GM12801 (cell line): Measurements from ENCODE around the gene S100A13.

ENCODE experiments used
- TF ChIP-seq, protein P1 (sequence below): IDR thresholded peaks from one replicate; pipeline ENCODE4 v1.5.1; 2011; ENCODE audit warnings: control low read depth; ENCODE audit not compliant: insufficient read length; ENCODE audit errors: extremely low read depth

Gene S100A13

DNA sequence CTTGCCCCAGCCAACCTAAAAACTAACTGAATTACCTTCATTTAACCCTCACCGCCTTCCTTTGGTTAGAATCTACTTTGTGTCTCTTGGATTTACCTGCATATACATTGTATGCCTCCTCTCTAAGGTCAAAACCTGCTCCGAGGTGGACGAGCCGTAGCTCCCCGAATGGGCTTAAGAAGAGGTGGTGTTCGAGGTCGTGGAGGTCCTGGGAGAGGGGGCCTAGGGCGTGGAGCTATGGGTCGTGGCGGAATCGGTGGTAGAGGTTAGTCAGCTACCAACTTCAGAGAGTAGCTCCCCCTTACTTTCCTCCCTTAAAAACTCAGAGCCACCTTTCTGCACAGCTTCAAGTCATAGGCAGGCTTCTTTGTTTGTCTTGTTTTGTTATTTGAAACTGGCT lies 15.8 kb upstream of the S100A13 start:
- TF ChIP-seq, protein P1, sequence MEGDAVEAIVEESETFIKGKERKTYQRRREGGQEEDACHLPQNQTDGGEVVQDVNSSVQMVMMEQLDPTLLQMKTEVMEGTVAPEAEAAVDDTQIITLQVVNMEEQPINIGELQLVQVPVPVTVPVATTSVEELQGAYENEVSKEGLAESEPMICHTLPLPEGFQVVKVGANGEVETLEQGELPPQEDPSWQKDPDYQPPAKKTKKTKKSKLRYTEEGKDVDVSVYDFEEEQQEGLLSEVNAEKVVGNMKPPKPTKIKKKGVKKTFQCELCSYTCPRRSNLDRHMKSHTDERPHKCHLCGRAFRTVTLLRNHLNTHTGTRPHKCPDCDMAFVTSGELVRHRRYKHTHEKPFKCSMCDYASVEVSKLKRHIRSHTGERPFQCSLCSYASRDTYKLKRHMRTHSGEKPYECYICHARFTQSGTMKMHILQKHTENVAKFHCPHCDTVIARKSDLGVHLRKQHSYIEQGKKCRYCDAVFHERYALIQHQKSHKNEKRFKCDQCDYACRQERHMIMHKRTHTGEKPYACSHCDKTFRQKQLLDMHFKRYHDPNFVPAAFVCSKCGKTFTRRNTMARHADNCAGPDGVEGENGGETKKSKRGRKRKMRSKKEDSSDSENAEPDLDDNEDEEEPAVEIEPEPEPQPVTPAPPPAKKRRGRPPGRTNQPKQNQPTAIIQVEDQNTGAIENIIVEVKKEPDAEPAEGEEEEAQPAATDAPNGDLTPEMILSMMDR, result no peak

DNA sequence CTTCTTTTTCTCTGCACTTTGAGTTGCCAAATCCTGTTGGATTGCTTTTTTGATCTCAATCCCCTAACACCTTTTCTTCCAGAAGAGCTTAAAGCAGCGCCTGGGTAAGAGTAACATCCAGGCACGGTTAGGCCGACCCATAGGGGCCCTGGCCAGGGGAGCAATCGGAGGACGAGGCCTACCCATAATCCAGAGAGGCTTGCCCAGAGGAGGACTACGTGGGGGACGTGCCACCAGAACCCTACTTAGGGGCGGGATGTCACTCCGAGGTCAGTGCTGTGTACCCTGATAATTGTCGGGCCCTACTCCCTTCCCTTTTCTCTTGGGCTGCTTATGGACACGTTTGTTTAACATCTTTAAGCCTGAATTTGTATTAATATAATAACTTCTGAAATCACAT lies 14.9 kb upstream of the S100A13 start:
- TF ChIP-seq, protein P1, result no peak

DNA sequence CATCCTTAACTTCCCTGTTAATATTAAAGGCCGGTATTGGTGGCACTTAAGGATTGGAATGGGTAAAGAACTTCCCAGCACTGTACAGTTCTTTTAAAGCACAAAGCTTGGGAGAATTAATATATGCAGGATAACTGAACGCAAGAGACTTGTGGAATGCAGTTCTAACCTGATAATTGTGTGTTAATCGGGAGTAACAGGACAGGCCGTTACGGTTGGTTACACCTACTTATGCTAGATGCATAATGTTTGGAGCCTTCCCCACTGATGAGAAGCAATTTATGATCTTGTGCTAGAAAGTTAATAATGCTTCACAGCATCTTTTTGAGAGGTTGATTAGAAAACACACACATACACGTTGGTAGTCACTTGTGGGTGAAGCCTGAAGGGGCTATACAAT lies 13.6 kb upstream of the S100A13 start:
- TF ChIP-seq, protein P1, result no peak

DNA sequence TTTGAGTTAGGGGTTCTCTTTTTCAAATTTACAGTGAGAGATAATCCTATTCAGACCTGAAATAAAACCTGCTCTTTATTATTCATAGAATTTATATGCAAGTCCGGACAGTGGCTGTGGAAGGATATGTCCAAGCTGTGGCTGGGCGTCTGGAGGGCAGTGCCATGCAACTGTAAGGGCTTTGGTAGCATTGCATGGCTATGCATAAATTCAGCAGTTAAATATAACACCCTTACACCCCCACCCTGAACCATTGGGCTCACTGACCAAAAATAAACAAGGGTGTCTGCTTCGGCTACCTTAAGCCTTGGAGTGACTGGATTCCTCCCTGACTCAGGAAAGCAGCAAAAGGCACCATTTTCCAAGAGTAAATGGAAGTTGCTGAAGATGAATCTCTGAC lies 12.0 kb upstream of the S100A13 start:
- TF ChIP-seq, protein P1, result no peak

DNA sequence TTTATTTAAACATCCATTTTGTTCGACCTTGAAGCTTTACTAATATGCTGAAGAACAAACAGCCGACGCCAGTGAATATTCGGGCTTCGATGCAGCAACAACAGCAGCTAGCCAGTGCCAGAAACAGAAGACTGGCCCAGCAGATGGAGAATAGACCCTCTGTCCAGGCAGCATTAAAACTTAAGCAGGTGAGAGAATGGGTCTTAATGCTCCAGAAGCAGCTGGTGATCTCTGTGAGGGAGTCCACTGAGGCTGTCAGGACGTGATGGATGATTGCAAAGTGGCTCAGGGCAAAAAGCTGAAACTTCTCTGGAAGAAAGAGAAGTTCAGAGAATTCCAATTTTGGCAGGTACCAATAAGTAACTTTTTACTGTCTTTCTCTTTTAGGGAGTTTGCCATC lies 11.0 kb upstream of the S100A13 start:
- TF ChIP-seq, protein P1, result no peak

DNA sequence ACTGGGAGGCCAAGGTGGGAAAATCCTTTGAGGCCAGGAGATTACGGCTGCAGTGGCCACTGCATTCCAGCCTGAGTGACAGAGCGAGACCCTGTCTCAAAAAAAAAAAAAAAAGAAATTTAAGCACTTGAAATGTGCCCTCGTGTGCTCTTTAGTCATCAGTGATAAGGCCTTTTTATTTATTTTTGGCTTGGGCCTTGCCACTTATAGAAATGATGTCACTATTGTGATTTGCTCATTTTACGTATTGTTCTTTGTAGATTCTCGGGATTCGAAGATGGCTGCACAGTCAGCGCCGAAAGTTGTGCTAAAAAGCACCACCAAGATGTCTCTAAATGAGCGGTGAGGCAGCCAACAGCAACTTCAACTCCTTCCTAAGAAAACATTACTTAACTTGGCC lies 9.0 kb upstream of the S100A13 start:
- TF ChIP-seq, protein P1, result no peak

DNA sequence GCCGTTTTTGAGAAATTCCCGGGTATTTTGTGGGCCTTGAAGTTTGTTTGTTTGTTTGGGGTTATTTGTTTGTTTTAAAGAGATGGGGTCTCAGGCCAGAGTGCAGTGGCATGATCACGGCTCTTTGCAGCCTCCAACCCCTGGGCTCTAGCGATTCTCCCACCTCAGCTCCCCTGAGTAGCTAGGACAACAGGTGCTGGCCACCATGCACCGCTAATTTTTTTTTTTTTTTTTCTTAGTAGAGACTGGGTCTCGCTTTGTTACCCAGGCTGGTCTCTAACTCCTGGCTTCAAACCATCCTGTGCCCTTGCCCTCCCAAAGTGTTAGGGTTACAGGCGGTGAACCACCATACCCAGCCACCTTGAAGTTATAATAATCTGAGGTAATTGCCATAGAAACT lies 8.6 kb upstream of the S100A13 start:
- TF ChIP-seq, protein P1, result no peak
